DMS153 (cell line): ENCODE measurements around the gene ALKBH6.

ENCODE experiments used
- DNase-seq: peaks from one replicate; lab custom pipeline; 2025; lab: John Stamatoyannopoulos, UW

Gene ALKBH6

DNA sequence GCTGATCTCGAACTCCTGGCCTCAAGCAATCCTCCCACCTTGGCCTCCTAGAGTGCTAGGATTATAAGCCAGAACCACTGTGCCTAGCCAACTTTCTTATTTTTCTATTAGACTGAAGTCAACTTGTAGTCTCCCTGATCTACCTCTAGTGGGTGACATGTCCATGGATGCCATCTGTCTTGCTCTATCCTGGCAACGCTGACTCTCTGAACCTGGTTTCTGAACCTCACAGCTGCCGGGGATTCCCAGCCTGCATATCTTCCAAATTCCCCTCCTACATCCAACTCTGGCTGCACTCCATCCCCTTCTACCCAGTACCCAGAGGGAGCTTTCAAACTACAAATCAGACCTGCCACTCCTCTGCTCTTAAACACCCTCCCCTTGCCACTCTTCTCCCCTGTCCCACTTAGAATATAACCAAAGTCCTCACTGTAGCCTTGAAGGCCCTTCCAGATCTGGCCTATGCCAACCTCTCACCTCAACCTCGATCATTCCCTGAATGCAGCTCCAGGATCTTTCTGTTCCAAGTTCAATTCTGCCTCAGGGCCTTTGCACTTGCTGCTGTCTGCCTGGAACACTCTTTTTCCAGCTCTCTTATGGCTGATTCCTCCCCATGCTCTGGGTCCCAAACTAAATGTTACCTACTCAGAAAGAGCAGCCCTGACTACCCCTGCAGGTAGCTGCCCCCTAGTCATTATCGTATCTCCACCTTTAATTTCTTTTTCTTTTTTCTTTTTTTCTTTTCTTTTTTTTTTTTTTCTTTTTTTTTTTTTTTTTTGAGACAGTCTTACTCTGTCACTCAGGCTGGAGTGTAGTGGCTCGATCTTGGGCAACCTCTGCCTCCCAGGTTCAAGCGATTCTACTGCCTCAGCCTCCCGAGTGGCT is 16.5 kb upstream of the ALKBH6 start:
- DNase-seq, result no peak

GRCh38 chr19:36028313-36029041 is 14.5 kb upstream of the ALKBH6 start:
- no peak for DNase-seq

- no peak for DNase-seq
Observed at GRCh38 chr19:36027696-36028095, 13.7 kb upstream of the ALKBH6 start.

GRCh38 chr19:36026091-36026876 is 12.3 kb upstream of the ALKBH6 start:
- DNase-seq, result no peak

- DNase-seq, result no peak
Observed at GRCh38 chr19:36025541-36025940, 11.5 kb upstream of the ALKBH6 start.

- DNase-seq, result no peak
Observed at GRCh38 chr19:36023432-36023831, 9.4 kb upstream of the ALKBH6 start.

- DNase-seq, result no peak
Observed at GRCh38 chr19:36019061-36019670, 5.2 kb upstream of the ALKBH6 start.

GRCh38 chr19:36013280-36014011 is 567 bp downstream of the ALKBH6 start:
- DNase-seq, result no peak

- DNase-seq, result no peak
Observed at GRCh38 chr19:36010402-36010801, 3.6 kb downstream of the ALKBH6 start.

DNA sequence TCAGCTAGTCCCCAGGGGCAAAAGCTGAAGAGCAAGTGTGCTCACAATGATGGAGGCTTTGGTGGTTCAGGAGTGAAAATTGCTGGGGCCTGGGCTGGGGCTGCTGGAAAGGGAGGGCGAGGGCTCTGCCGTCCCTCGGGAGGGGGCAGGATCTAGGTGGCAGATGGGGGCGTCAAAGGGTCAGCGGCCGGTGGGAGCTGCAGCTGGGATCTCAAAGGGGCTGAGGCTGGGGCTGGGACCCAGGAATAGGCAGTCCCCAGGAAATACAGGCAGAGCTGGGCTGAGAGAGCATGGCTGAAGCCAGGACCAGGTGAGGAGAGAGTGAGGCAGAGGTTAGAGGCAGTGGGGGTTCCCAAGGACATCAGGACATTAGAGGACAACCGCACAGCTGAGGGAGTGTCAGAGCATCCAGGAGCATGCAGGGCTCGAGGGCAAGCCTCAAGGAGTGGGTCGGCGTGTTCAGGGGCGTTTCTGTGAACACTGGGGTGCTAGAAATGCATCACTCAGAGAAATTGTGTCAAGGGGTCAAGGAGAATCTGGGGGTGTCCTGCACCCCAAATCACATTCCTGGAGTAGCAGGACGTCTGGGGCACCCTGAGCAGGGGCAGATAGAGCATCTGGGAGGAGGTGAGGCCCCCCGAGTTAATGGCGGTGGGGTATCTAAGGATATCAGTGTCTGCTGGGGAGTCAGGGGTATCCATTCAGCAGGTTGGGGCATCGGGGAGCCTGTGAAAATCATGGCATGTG is 4.2 kb downstream of the ALKBH6 start:
- DNase-seq, result no peak

GRCh38 chr19:36009220-36009619 is 4.8 kb downstream of the ALKBH6 start:
- DNase-seq, result peak; percentile 32

GRCh38 chr19:36008336-36008978 is 5.6 kb downstream of the ALKBH6 start, which contains the start of gene SYNE4:
SYNE4 (minus strand) TSS chr19:36008813; CDS start chr19:36008681, 132 bp downstream.
- peak; percentile 39 for DNase-seq

GRCh38 chr19:36006955-36007354 is 7.1 kb downstream of the ALKBH6 start:
- no peak for DNase-seq

- no peak for DNase-seq
Observed at GRCh38 chr19:36003284-36003683, 10.7 kb downstream of the ALKBH6 start.

DNA sequence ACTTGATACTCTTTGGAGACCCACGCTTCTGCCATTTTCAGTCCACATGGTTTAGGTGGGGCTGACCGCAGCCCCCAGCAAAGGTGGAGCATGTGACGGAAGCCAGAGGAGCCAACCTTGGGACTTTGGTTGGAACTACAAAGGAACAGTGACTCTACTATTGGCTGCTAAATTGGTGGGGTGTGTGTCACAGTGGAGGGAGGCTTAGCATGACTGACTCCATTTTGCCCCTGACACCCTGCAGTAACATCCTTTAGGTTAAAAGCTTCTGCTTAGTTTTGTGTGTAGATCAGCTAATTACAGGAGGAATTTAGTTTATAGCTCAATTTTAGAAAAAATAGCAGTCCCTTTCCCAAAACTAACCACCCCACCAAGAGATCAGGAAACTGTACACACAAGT is 12.4 kb downstream of the ALKBH6 start:
- no peak for DNase-seq

DNA sequence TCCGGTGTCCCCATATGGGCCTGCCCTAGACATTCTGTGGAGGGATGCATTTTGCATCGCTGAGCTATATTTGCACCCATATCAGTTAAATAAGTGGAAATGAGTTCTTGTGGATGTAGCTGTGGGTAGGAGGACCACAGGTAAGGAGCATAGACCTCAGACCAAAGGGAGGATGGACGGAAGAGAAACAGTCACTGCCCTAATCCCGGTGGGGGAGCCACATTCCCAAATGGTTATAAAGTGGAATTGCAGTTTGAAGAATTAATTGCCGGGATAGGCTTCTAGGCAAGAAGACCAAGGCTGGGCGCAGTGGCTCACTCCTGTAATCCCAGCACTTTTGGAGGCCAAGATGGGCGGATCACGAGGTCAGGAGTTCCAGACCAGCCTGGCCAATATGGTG is 17.2 kb downstream of the ALKBH6 start:
- no peak for DNase-seq

DNA sequence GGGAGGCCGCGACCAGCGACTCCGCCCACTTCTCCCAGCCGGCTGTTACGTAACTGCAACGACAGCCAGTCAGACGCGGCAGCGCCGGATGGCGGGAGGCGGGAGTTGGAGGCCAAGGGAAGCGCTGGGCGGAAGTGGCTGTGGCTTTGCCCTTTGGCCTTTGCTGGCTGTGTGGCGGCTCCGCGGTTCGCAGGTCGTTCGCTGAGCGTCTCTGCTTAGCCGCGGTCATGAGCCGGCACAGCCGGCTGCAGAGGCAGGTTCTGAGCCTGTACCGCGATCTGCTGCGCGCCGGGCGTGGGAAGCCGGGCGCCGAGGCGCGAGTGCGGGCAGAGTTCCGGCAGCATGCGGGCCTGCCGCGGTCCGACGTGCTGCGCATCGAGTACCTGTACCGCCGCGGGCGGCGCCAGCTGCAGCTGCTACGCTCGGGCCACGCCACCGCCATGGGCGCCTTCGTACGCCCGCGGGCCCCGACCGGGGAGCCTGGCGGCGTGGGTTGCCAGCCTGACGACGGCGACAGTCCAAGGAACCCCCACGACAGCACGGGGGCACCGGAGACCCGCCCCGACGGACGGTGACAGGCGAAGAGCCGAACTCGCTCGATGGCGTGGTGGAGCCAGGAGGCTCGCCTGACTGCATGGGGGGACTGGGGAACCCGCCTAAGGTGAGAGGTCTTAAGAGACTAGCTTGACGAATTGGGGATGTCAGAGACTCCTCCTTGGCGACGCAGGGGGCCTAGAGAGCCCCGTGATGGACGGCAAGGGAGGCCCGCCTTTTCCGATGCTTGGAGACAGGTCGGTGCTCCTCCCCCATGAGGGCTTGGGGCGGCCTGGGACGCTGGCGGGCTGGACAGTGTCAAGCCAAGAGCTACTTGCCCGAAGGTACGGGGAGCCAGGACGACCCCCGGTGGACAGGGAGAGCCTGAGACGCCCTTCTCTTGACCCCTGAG is 18.7 kb downstream of the ALKBH6 start, which contains the start of gene SDHAF1:
Gene SDHAF1, plus strand, starts transcription at position 141 of the 946 bp plus-strand sequence. Its CDS starts 87 bp downstream, at position 228.
- peak; percentile 85 for DNase-seq

- no peak for DNase-seq
Observed at GRCh38 chr19:35993923-35994598, 20.0 kb downstream of the ALKBH6 start.
